GM19397 (cell line): Measurements from ENCODE around the gene LENG9.
"Not testable (repeated sequence)": the region's sequence is repeated elsewhere in the genome, so short reads cannot be mapped to it uniquely, and the experiment has no call there.

Experiments used
- ATAC-seq: cut with Tn5 transposase; IDR thresholded peaks from one replicate; pipeline ENCODE4 v1.9.1; 2021; ENCODE audit warnings: mild to moderate bottlenecking, moderate library complexity; ENCODE audit not compliant: unreplicated experiment

LENG9 gene

GRCh38 chr19:54463531-54464043 is at the start of gene LENG9:
TSS of gene LENG9 (minus strand) at chr19:54463778. CDS start at chr19:54463526, 252 bp downstream.
- ATAC-seq: peak; percentile 43

DNA sequence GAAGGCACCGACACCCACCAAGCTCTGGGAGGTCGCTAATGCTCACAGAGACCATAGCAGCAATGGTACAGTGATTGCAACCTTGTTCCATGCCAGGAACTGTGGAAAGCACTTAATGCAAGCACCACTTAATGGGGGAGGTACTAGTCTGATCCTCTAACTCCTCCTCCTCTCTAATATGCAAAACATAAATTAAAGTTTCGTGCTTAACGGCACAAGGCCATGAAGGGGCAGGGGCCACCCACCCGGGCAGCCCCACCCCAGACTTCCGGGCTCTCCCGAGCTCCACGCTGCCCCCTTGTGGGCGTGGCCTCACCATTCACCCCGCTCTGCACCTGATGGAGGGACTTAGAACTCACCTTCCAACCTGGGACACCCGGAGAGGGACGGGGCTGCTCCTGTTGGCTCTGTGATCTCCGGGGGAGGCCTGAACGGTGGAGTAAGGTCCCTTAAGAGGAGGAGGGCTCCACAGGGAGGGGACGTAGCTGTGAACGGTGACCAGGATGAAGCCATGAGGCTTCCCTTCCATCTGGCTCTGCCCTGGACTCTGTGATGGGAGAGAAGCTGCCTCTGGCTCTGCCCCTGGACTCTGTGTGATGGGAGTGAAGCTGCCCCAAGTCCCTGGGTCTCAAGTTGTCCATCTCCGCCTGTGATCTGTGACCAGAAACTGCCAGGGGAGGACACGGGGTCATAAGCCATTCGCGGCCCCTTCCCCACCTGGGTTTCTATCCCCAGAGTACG is 45.8 kb upstream of the LENG9 start:
- ATAC-seq: not testable (repeated sequence)

GRCh38 chr19:54508487-54508886 is 44.9 kb upstream of the LENG9 start:
- not testable (repeated sequence) for ATAC-seq

GRCh38 chr19:54507824-54508223 is 44.2 kb upstream of the LENG9 start:
- no peak for ATAC-seq

- not testable (repeated sequence) for ATAC-seq
Measured at GRCh38 chr19:54507038-54507717, 43.6 kb upstream of the LENG9 start.

GRCh38 chr19:54506079-54506478 is 42.5 kb upstream of the LENG9 start:
- ATAC-seq: no peak

DNA sequence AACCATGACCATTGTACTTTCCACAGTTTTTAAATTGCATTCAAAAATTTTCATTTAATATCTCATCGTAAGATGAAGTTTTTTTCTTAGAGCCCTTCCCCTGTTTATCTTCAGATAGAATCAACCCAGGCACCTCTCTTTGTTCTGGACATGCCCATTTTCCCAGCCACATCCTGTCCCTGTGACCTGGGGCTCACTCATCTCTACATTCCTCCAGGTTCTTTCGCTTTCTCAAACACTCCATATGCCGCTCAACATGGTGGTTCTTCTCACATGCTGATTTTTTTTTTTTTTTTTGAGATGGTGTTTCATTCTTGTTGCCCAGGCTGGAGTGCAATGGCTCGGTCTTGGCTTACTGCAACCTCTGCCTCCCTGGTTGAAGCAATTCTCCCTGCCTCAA is 42.0 kb upstream of the LENG9 start:
- ATAC-seq: not testable (repeated sequence)

DNA sequence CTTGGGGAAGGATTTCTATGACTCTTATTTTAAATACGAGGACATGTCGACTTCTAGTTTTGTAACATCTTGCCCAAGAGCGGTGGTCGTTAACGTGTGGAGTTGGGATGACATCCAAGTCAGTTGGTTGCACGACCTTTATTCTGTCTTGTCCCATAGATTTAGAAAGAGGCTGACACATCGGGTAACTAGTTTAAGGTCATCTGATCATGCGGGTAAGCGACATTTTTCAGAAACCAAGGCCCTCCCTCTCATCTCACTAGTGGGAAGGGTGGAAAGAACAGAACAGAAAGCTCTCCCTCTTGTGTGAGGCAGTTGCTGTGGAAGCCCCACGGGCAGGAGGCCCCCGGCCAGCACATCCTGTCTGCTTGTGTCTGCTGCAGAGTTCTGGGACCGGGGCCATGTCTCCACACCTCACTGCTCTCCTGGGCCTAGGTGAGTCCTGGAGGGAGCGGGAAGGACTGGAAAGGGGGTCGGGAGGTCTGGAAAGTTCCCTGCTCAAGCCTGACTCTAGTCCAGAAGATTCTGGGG is 39.0 kb upstream of the LENG9 start, which contains the start of gene LAIR2:
LAIR2 (plus strand) TSS at position 314 of the 531 bp plus-strand sequence; CDS start at position 402, 88 bp downstream.
- ATAC-seq: no peak

GRCh38 chr19:54498451-54498772 is 34.8 kb upstream of the LENG9 start:
- not testable (repeated sequence) for ATAC-seq

GRCh38 chr19:54497747-54498450 is 34.3 kb upstream of the LENG9 start:
- ATAC-seq: not testable (repeated sequence)

GRCh38 chr19:54495284-54495683 is 31.7 kb upstream of the LENG9 start:
- not testable (repeated sequence) for ATAC-seq

GRCh38 chr19:54493967-54494585 is 30.5 kb upstream of the LENG9 start:
- ATAC-seq: no peak

GRCh38 chr19:54493056-54493455 is 29.5 kb upstream of the LENG9 start:
- ATAC-seq: not testable (repeated sequence)

DNA sequence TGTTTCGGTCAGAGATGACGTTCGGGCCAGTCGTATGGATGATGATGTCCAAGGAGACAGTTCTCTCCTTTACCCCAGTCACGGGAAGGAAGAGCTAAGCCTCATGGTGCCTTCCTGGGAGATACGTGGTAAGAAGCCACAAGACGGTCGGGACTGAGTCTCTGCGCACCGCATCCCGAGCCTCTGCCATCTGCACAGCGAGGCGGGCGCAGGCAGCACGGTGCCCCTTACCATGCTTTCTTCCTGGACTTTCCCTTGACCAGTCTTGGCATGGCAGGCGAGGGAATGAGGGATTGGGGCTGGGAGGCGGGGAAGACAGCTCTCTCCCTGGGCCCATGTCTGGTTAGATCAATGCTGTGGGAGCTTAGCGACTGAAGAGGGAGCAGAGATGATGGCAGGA is 29.0 kb upstream of the LENG9 start:
- no peak for ATAC-seq

DNA sequence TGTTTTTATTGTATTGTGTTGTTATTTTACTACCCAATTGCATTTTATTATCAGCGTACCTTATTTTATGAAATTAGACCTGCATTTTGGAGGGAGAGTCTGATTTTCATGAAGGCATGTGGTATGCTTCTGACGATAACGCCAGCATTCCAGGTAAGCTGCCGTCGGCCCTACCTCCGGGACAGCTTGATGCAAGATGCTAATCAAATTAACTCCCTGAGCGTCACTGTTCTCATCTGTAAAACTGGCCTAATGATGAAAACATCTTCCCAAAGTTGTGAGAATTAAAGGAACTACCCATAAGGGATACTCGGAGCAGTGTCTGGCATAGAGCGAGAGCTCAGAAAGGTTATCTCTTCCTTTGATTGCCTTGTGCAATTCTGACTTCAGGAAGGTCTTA is 26.2 kb upstream of the LENG9 start:
- ATAC-seq: no peak

DNA sequence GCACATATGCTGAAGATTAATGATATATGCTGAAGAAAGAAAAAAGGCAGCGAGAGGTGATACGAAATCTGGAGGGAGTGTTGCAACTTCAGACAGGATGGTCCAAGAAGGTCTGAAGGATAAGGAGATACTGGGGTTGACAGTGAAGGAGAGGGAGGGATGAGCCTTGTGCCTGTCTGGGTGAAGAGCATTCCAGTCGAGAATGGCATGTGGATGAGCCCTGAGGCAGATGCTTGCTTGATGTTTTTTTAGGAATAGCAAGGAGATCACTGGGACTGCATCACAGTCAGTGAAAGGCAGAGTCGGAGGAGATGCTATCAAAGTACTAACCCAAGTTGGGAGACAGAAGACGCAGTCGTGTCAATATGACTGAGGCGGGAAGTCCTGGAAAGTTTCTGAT is 25.8 kb upstream of the LENG9 start:
- no peak for ATAC-seq

DNA sequence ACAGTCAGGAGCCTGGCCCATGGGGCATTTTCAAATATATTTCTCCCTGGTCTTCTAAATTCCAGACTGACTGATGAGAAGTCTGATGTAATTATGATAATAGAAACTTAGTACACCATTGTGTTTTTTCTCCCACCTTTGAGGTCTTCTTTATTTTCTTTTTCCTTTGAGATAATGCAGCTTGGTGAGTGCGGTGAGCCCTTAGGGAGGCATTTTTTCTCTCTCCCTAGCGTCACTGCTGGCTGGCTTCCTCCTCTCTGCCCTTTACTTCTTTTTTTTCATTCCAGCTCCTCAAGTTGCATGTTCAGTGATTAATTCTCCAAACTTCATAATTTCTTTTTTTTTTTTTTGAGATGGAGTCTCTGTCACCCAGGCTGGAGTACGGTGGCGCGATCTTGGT is 22.3 kb upstream of the LENG9 start:
- no peak for ATAC-seq

- no peak for ATAC-seq
Measured at GRCh38 chr19:54484451-54484850, 20.9 kb upstream of the LENG9 start.

GRCh38 chr19:54482889-54483288 is 19.3 kb upstream of the LENG9 start:
- no peak for ATAC-seq

- no peak for ATAC-seq
Measured at GRCh38 chr19:54481326-54481930, 17.9 kb upstream of the LENG9 start.
